Measurements from ENCODE around the gene SEPHS1. TPM values are rescaled to one million over a fixed set of nuclear protein-coding genes. Genes with fewer than 3 reads are reported as not detected.

The SEPHS1 gene
- 10 to 100 TPM; 24.6 to 48.4 (median 37.9) TPM for polyA plus RNA-seq
- long read RNA-seq, donor 1, transcript SEPHS1-201 (9 exons, 3,273 nt), result major isoform, 15 of 36 reads
- long read RNA-seq, donor 1, partial matches to known transcripts, result 9 of 36 reads
- long read RNA-seq, donor 1, other reads (novel, unspliced or antisense), result 12 of 36 reads
- long read RNA-seq, donor 2, transcript SEPHS1-201 (9 exons, 3,273 nt), result major isoform, 5 of 5 reads
- long read RNA-seq, donor 2, partial matches to known transcripts, result 0 of 5 reads
- long read RNA-seq, donor 2, other reads (novel, unspliced or antisense), result 0 of 5 reads
- long read RNA-seq, donor 3, partial matches to known transcripts, result 12 of 13 reads
- long read RNA-seq, donor 3, other reads (novel, unspliced or antisense), result 0 of 13 reads
- long read RNA-seq, donor 4, result 0 reads
- long read RNA-seq, donor 5, partial matches to known transcripts, result 0 of 2 reads
- long read RNA-seq, donor 5, other reads (novel, unspliced or antisense), result 0 of 2 reads
- long read RNA-seq, donor 6, partial matches to known transcripts, result 20 of 23 reads
- long read RNA-seq, donor 6, other reads (novel, unspliced or antisense), result 0 of 23 reads
- long read RNA-seq, donor 7, result 0 reads
- long read RNA-seq, donor 8, partial matches to known transcripts, result 0 of 1 reads
- long read RNA-seq, donor 8, other reads (novel, unspliced or antisense), result 0 of 1 reads
- long read RNA-seq, donor 9, partial matches to known transcripts, result 0 of 1 reads
- long read RNA-seq, donor 9, other reads (novel, unspliced or antisense), result 0 of 1 reads
- long read RNA-seq, donor 10, transcript SEPHS1-201 (9 exons, 3,273 nt), result major isoform, 12 of 30 reads
- long read RNA-seq, donor 10, partial matches to known transcripts, result 8 of 30 reads
- long read RNA-seq, donor 10, other reads (novel, unspliced or antisense), result 10 of 30 reads

GRCh38 chr10:13348216-13349017 is at the start of gene SEPHS1:
Gene SEPHS1 (minus strand): TSS chr10:13348293. CDS start chr10:13344950, 3,343 bp downstream.
- peaks cover 0 to 4% (median 0%) of the 10 kb centered on the region in 3 donors for H3K36me3 ChIP-seq (ENCODE audit: control insufficient read depth in 3 of 3, insufficient read depth in 2 of 3, low read depth in 1 of 3, low read length in 3 of 3)
- H3K4me3 ChIP-seq (ENCODE audit: low read depth in 1 of 3, low read length in 3 of 3), result peak within 1 kb of the TSS; percentile 74 to 93 (median 77)
- no peak for FAIRE-seq
- DNase-seq, result peak; percentile 74 to 89
- no peaks in the 10 kb centered on the region for H3K9me3 ChIP-seq (ENCODE audit: control insufficient read depth in 2 of 2, insufficient read depth in 1 of 2, low read depth in 1 of 2, low read length in 1 of 2)
- 0 to 1% (median 0%) methylated on average over 48 to 65 of the region's 65 CpGs for WGBS, 3 donors
- peak within 1 kb of the TSS; percentile 89 to 94 (median 91) for H3K27ac ChIP-seq (ENCODE audit: low read depth in 1 of 3, low read length in 2 of 3)
- peaks cover 0 to 23% (median 0%) of the 10 kb centered on the region in 3 donors for H3K27me3 ChIP-seq (ENCODE audit: control insufficient read depth in 3 of 3, insufficient read depth in 3 of 3, low read length in 3 of 3)
- H3K4me1 ChIP-seq (ENCODE audit: control insufficient read depth in 3 of 3, insufficient read depth in 2 of 3, low read depth in 1 of 3, low read length in 2 of 3), result peaks cover 0 to 12% (median 2%) of the 10 kb centered on the region in 3 donors

GRCh38 chr10:13397052-13397451 is 49.0 kb upstream of the SEPHS1 start:
- 95 to 97% (median 96%) methylated on average over 3 of the region's 3 CpGs for WGBS, 3 donors
- Histone ChIP-seq H3K36me3 (ENCODE audit: control insufficient read depth in 3 of 3, insufficient read depth in 2 of 3, low read depth in 1 of 3, low read length in 3 of 3) (no peaks in the 10 kb centered on the region), H3K27me3 (ENCODE audit: control insufficient read depth in 3 of 3, insufficient read depth in 3 of 3, low read length in 3 of 3) (no peaks in the 10 kb centered on the region), H3K4me3 (ENCODE audit: low read depth in 1 of 3, low read length in 3 of 3) (no peak overlapping the region), H3K4me1 (ENCODE audit: control insufficient read depth in 3 of 3, insufficient read depth in 2 of 3, low read depth in 1 of 3, low read length in 2 of 3) (no peaks in the 10 kb centered on the region), H3K27ac (ENCODE audit: low read depth in 1 of 3, low read length in 2 of 3) (no peak overlapping the region), H3K9me3 (ENCODE audit: control insufficient read depth in 2 of 2, insufficient read depth in 1 of 2, low read depth in 1 of 2, low read length in 1 of 2) (peaks cover 0 to 2% of the 10 kb centered on the region in 2 donors)
- DNase-seq, result no peak
- no peak for FAIRE-seq

GRCh38 chr10:13396369-13396768 is 48.3 kb upstream of the SEPHS1 start:
- no peak for FAIRE-seq
- H3K4me1 ChIP-seq (ENCODE audit: control insufficient read depth in 3 of 3, insufficient read depth in 2 of 3, low read depth in 1 of 3, low read length in 2 of 3), result no peaks in the 10 kb centered on the region
- H3K9me3 ChIP-seq (ENCODE audit: control insufficient read depth in 2 of 2, insufficient read depth in 1 of 2, low read depth in 1 of 2, low read length in 1 of 2), result peaks cover 0 to 2% of the 10 kb centered on the region in 2 donors
- no peaks in the 10 kb centered on the region for H3K27me3 ChIP-seq (ENCODE audit: control insufficient read depth in 3 of 3, insufficient read depth in 3 of 3, low read length in 3 of 3)
- no peak overlapping the region for H3K4me3 ChIP-seq (ENCODE audit: low read depth in 1 of 3, low read length in 3 of 3)
- H3K36me3 ChIP-seq (ENCODE audit: control insufficient read depth in 3 of 3, insufficient read depth in 2 of 3, low read depth in 1 of 3, low read length in 3 of 3), result no peaks in the 10 kb centered on the region
- H3K27ac ChIP-seq (ENCODE audit: low read depth in 1 of 3, low read length in 2 of 3), result no peak overlapping the region
- DNase-seq, result no peak

- no peak for FAIRE-seq
- Histone ChIP-seq H3K4me3 (ENCODE audit: low read depth in 1 of 3, low read length in 3 of 3) (no peak overlapping the region), H3K36me3 (ENCODE audit: control insufficient read depth in 3 of 3, insufficient read depth in 2 of 3, low read depth in 1 of 3, low read length in 3 of 3) (no peaks in the 10 kb centered on the region), H3K9me3 (ENCODE audit: control insufficient read depth in 2 of 2, insufficient read depth in 1 of 2, low read depth in 1 of 2, low read length in 1 of 2) (peaks cover 0 to 2% of the 10 kb centered on the region in 2 donors), H3K27me3 (ENCODE audit: control insufficient read depth in 3 of 3, insufficient read depth in 3 of 3, low read length in 3 of 3) (no peaks in the 10 kb centered on the region), H3K4me1 (ENCODE audit: control insufficient read depth in 3 of 3, insufficient read depth in 2 of 3, low read depth in 1 of 3, low read length in 2 of 3) (no peaks in the 10 kb centered on the region), H3K27ac (ENCODE audit: low read depth in 1 of 3, low read length in 2 of 3) (no peak overlapping the region)
- DNase-seq, result no peak
- 87 to 91% (median 88%) methylated on average over 3 of the region's 3 CpGs for WGBS, 3 donors
Observed at GRCh38 chr10:13395540-13395939, 47.4 kb upstream of the SEPHS1 start.

- no peaks in the 10 kb centered on the region for H3K9me3 ChIP-seq (ENCODE audit: control insufficient read depth in 2 of 2, insufficient read depth in 1 of 2, low read depth in 1 of 2, low read length in 1 of 2)
- no peak overlapping the region for H3K27ac ChIP-seq (ENCODE audit: low read depth in 1 of 3, low read length in 2 of 3)
- H3K27me3 ChIP-seq (ENCODE audit: control insufficient read depth in 3 of 3, insufficient read depth in 3 of 3, low read length in 3 of 3), result no peaks in the 10 kb centered on the region
- H3K36me3 ChIP-seq (ENCODE audit: control insufficient read depth in 3 of 3, insufficient read depth in 2 of 3, low read depth in 1 of 3, low read length in 3 of 3), result no peaks in the 10 kb centered on the region
- WGBS, 3 donors, result 39 to 52% (median 47%) methylated on average over 4 of the region's 4 CpGs
- FAIRE-seq (no peak), DNase-seq (no peak)
- H3K4me1 ChIP-seq (ENCODE audit: control insufficient read depth in 3 of 3, insufficient read depth in 2 of 3, low read depth in 1 of 3, low read length in 2 of 3), result no peaks in the 10 kb centered on the region
- H3K4me3 ChIP-seq (ENCODE audit: low read depth in 1 of 3, low read length in 3 of 3), result no peak overlapping the region
Observed at GRCh38 chr10:13393640-13394039, 45.5 kb upstream of the SEPHS1 start.

DNA sequence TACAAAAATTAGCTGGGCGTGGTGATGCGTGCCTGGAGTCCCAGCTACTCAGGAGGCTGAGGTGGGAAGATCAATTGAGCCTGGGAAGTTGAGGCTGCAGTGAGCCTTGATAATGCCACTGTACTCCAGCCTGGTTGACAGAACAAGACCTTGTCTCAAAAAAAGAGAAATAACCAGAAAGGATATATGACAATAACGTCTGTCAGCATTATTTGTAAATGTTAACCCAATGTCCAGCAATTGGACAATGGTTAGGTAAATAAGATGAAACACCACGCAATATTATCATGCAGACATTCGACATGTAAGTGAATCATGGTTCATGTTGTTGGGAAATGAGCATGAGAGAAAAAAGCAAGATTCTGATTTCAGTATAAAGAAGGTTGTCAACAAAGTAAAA is 44.6 kb upstream of the SEPHS1 start:
- Histone ChIP-seq H3K4me3 (ENCODE audit: low read depth in 1 of 3, low read length in 3 of 3) (no peak overlapping the region), H3K4me1 (ENCODE audit: control insufficient read depth in 3 of 3, insufficient read depth in 2 of 3, low read depth in 1 of 3, low read length in 2 of 3) (no peaks in the 10 kb centered on the region), H3K27me3 (ENCODE audit: control insufficient read depth in 3 of 3, insufficient read depth in 3 of 3, low read length in 3 of 3) (no peaks in the 10 kb centered on the region), H3K27ac (ENCODE audit: low read depth in 1 of 3, low read length in 2 of 3) (no peak overlapping the region), H3K36me3 (ENCODE audit: control insufficient read depth in 3 of 3, insufficient read depth in 2 of 3, low read depth in 1 of 3, low read length in 3 of 3) (no peaks in the 10 kb centered on the region), H3K9me3 (ENCODE audit: control insufficient read depth in 2 of 2, insufficient read depth in 1 of 2, low read depth in 1 of 2, low read length in 1 of 2) (no peaks in the 10 kb centered on the region)
- DNase-seq (no peak), FAIRE-seq (no peak)
- WGBS, 3 donors, result 82 to 92% (median 87%) methylated on average over 5 of the region's 5 CpGs

DNA sequence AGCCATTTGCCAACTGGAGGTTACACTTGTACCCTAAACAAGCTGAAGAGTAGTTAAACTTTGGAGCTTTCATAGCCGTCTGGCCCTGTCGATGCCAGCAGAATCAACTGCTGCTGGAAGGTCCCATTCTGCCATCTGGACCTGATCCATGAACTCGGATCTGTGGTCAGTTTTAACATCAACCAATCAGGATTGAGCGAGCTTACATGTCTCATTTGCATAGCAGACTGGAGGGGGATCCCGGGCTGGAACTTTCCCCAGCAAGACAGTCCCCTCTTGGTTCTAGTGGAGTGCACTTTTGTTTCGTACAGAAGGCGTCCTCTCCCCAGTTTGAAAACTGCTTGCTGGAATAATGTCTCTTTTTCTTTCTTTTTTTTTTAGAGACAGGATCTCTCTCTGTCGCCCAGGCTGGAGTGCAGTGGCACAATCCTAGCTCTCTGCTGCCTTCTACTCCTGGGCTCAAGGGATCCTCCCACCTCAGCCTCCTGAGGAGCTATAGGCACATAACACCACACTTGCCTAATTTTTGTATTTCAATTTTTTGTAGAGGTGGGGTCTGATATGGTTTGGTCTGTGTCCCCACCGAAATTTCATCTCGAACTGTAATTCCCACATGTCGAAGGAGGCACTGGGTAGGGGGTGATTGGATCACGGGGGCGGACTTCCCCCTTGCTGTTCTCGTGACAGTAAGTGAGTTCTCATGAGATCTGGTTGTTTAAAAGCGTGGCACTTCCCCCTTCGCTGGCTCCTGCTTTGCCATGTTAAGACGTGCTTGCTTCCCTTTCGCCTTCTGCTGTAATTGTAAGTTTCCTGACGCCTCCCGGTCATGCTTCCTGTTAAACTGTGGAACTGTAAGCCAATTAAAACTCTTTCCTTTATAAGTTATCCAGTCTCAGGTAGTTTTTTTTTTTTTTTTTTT is 42.8 kb upstream of the SEPHS1 start:
- Histone ChIP-seq H3K27ac (ENCODE audit: low read depth in 1 of 3, low read length in 2 of 3) (no peak overlapping the region), H3K36me3 (ENCODE audit: control insufficient read depth in 3 of 3, insufficient read depth in 2 of 3, low read depth in 1 of 3, low read length in 3 of 3) (no peaks in the 10 kb centered on the region)
- no peak for FAIRE-seq

More for the DNA sequence above, 42.8 kb upstream of the SEPHS1 start:
- H3K27me3 ChIP-seq (ENCODE audit: control insufficient read depth in 3 of 3, insufficient read depth in 3 of 3, low read length in 3 of 3), result no peaks in the 10 kb centered on the region
- H3K4me1 ChIP-seq (ENCODE audit: control insufficient read depth in 3 of 3, insufficient read depth in 2 of 3, low read depth in 1 of 3, low read length in 2 of 3), result no peaks in the 10 kb centered on the region
- 59 to 82% (median 65%) methylated on average over 20 of the region's 20 CpGs for WGBS, 3 donors
- no peaks in the 10 kb centered on the region for H3K9me3 ChIP-seq (ENCODE audit: control insufficient read depth in 2 of 2, insufficient read depth in 1 of 2, low read depth in 1 of 2, low read length in 1 of 2)
- no peak overlapping the region for H3K4me3 ChIP-seq (ENCODE audit: low read depth in 1 of 3, low read length in 3 of 3)
- no peak for DNase-seq

All from small intestine (tissue), 16 donors.